SK-MEL-5 (cell line): ENCODE results near the gene FCHO2. TPM values are rescaled to one million over a fixed set of nuclear protein-coding genes. Genes with fewer than 3 reads are reported as not detected.
A peak's percentile ranks its signal among the peaks of the same experiment; 100 is the strongest.
"Not testable (repeated sequence)": the region's sequence is repeated elsewhere in the genome, so short reads cannot be mapped to it uniquely, and the experiment has no call there.

ENCODE experiments used
- DNase-seq: peaks from one replicate; pipeline ENCODE4 v3.0.0-alpha.2; 2016; ENCODE audit warnings: low read depth, low spot score
- in situ Hi-C: cut with HindIII; loops from 2 replicates; pipeline ENCODE4 v1.10.0; 2016; ENCODE audit warnings: low sequenced_read_pairs, high pct_unique_total_duplicates, low pct_unique_long_range_greater_than_20kb
- total RNA-seq: library from RNA; depleted of rRNA; stranded (reverse); fragments of >200 nt; shearing (Covaris generic); gene quantifications from 2 replicates; pipeline ENCODE4 v1.2.3, GENCODE V29; 2014

Gene FCHO2
- total RNA-seq, 1 experiment from 2014 or later, result 6.7 TPM

DNA sequence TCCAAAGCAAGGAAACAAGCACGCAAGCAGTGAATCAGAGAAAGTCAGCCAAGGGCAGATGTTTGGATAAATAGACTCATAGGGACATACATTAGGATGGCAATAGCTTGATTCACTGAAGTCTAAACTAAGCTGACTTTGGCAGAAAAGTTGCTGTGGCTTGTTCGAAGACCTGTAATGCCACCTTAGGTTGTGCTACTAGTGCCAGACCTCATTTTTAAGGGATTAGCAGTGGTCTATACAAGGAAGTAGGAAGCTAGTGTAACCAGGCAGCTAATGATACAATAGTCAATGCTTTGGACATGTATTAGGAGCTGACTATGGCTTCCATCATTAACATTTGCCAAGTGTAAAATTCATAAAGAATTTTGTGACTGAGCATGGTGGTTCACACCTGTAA, 63.1 kb downstream of the FCHO2 start:
- DNase-seq, result no peak
- in situ Hi-C loops, result no loop called here

- no peak for DNase-seq
- in situ Hi-C loops, result no loop called here
Measured at GRCh38 chr5:73019766-73020165, 63.9 kb downstream of the FCHO2 start.

GRCh38 chr5:73022471-73023169, 66.8 kb downstream of the FCHO2 start:
- DNase-seq, result no peak
- in situ Hi-C loops, result no loop called here

DNA sequence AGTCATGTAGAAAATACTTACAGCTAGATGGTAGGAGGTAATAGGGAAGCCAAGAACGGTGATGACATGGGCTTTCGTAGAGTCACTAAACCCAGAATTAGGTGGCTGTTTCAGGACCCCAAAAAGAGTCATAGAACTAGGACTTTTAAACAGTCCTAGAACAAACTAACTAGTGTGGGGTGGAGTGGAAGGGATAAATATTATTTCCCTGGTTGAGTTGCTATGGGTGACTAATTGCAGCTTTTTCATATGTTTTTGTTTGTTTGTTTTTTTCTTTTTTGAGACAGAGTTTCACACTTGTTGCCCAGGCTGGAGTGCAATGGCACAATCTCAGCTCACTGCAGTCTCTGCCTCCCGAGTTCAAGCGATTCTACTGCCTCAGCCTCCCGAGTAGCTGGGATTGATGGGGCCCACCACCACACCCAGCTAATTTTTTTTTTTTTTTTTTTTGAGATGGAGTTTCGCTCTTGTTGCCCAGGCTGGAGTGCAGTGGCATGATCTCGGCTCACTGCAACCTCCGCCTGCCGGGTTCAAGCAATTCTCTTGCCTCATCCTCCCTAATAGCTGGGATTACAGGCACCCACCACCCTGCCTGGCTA, 69.2 kb downstream of the FCHO2 start:
- DNase-seq, in situ Hi-C loops: not testable (repeated sequence)

DNA sequence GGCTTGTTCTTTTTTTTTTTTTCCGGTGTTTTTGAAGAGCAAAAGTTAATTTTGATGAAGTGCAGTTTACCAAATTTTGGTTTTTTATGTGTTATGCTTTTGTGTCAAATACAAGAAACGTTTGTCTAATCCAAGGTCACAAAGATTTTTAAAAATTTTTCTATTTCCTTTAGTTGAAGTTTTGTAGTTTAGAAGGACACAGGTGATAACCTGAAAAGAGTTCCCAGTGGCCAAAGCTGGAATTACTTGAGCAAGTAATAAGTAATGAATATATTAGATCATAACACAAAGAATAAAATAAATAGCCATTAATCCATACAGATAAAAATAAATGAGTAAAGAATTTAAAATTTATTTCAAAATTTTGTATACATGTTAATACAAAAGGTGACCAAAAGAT, 71.5 kb downstream of the FCHO2 start:
- DNase-seq, result peak; percentile 15
- in situ Hi-C loops, result no loop called here

GRCh38 chr5:73027816-73028215, 72.0 kb downstream of the FCHO2 start:
- no peak for DNase-seq
- in situ Hi-C loops, result no loop called here

DNA sequence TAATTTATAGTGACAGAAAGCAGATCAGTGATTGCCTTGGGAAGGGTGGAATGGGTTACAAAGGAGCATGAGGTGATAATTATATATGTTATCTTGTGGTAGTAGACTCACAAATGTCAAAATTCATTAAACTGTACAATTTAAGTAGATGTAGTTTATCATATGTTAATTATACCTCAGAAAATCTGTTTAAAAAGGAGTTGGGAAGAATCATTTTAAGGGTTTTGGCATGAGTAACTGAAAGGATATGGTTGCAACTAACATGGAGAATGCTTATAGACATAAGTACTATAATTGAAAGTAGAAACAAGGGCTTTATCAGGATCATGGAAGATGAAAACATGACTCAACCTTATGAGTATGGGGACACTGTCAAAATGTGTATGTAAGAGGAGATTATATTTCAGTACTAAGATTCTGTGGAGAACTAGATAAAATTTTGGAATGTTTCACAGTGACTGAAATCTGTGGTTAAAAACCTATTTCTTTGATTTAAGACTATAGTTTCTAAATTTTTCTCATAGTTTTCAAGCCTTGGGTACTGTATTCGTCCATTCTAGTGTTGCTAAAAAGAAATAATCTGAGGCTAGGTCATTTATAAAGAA, 73.3 kb downstream of the FCHO2 start:
- in situ Hi-C loops, result no loop called here
- DNase-seq, result no peak

- no peak for DNase-seq
- in situ Hi-C loops, result no loop called here
Measured at GRCh38 chr5:73030531-73030930, 74.7 kb downstream of the FCHO2 start.

GRCh38 chr5:73030995-73031394, 75.2 kb downstream of the FCHO2 start:
- DNase-seq, result no peak

GRCh38 chr5:73031839-73032238, 76.0 kb downstream of the FCHO2 start:
- no peak for DNase-seq
- in situ Hi-C loops, result no loop called here

More at GRCh38 chr5:73030995-73031394, 75.2 kb downstream of the FCHO2 start:
- in situ Hi-C loops, result no loop called here

- DNase-seq, result no peak
- in situ Hi-C loops, result no loop called here
Measured at GRCh38 chr5:73032635-73033034, 76.8 kb downstream of the FCHO2 start.

DNA sequence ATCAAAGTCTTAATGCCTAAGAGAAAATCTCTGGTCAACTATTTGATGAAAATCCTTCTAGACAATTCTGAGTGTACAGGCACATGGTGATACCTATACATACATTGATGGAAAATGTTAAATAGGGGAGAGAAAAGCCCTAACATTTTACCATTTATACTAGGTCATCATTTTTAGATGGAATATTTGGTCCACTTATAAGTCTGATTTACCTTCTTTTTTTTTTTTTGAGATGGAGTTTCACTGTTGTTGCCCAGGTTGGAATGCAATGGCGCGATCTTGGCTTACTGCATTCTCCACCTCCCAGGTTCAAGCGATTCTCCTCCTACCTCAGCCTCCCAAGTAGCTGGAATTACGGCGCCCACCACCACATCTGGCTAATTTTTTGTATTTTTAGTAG, 81.7 kb downstream of the FCHO2 start:
- DNase-seq, result no peak
- in situ Hi-C loops, result no loop called here

GRCh38 chr5:73039082-73039481, 83.2 kb downstream of the FCHO2 start:
- no peak for DNase-seq
- in situ Hi-C loops, result no loop called here

- no peak for DNase-seq
- in situ Hi-C loops, result no loop called here
Measured at GRCh38 chr5:73042993-73043392, 87.2 kb downstream of the FCHO2 start.

DNA sequence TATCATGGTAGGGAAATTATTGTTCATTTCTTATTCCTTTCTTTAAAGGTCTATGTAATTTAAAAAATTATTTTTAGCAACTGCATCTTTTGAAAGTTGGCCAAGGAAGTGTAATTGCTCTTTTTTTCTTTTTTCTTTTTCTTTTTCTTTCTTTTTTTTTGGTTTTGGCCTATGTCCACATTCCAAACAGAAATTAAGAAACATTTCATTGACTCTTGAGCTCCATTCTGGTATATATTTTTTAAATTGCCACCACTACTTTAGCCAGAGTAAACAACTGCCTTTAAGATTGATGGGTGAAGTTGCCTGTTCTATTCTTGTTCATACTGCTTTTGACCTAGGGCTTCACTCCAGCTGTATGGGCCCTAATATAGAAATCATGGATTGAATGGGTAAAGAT, 88.7 kb downstream of the FCHO2 start:
- in situ Hi-C loops, result no loop called here
- DNase-seq, result no peak

DNA sequence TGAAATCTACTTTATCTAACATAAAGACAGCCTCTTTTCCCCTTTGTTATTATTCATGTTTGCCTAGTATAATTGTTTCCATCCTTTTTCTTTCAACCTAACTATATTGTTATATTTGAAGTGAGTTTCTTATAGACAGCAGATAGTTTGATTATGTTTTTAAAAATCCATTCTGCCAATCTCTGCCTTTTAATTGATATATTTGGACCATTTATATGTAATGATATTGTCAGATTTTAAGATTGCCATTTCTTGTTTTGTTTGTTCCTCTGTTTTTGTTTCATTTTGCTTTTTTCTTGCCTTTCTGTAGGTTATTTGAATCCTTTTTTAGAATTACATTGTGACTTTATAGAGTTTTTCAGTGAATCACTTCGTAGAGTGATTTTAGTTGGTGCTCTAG, 89.8 kb downstream of the FCHO2 start:
- DNase-seq, result no peak
- in situ Hi-C loops, result no loop called here

DNA sequence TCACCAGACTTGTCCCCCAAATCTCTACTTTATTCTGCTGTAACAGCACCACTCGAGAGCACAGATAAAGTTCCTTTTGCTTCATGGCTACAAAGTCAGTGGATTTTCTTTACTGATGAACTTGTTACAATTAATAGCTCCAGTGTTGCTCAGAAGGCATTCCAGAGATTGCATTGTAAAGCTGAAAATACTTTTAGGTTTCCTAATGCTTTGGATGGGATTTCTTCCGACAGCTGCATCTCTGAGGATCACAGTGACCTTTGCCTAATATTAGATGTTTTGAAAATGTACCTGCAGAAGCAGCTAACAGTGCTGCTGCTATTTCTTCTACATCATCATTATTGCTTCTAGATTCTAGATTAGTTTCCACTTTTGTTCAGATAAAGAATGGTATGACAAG, 105.8 kb downstream of the FCHO2 start:
- DNase-seq, result no peak
- in situ Hi-C loops, result no loop called here

DNA sequence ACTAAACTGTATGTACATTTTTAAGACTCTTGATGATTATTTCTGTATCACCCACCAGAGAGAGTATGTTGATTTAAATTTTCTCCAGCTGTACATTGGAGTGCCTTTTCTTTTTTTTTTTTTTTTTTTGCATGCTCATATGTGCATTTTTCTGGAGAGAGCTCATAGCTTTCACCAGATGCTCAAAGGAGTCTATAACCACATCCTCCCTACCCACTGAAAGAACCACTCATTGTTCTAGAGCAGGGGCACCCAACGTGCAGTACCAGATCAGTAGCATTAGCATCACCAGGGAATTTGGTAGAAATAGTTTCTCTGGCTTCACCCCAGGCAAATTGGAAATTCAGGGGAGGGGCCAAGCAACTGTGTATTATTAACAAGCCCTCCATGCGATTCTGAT, 110.6 kb downstream of the FCHO2 start:
- in situ Hi-C loops, result no loop called here
- DNase-seq, result peak; percentile 59

GRCh38 chr5:73067213-73067612, 111.4 kb downstream of the FCHO2 start:
- no peak for DNase-seq
- in situ Hi-C loops, result no loop called here
